Measurements from ENCODE around the gene SLC49A4.

The SLC49A4 gene

GRCh38 chr3:122786066-122786465 is 8.8 kb upstream of the SLC49A4 start:
- no peak for DNase-seq

GRCh38 chr3:122787872-122788271 is 7.0 kb upstream of the SLC49A4 start:
- DNase-seq: no peak

GRCh38 chr3:122789585-122790273 is 5.1 kb upstream of the SLC49A4 start:
- no peak for DNase-seq

DNA sequence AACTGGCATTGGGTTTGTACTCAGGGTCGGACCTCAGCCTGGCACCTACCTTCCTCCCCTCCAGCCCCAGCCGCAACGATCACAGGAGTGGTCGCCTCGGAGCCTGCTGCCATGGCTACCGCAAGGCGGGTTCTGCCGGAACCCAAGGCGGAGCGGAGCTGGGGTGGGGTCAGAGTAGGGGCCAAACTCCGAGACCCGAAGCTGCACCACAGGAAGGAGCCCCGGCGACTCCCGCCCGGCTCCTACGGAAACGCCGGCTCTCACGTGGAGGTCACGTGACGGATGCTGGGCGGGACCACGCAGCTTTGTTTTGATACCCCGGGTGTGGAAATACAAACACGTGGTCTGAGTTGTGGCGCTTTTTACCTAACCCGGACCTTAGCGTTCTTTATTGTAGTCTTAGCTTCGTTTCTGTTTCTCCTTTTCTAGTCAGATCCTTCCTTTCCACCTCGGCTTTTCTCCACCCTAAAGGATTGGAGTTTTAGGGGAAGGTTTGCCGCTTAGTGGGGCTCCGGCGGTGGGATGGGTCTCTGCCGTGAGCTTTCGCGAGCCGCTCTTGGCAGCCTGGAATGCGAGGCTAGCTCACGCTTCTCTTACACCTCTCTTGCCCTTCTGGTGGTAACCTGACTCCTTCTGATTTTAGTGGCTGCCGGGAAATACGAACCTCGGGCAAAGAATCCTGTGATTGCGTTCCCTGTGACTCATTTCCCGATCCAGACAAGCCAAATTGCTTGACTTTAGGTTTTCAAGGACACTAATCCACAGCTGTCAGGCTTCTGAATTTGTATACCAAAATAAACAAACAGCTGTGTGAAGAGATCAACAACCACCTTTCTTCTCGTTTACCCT is 1.1 kb upstream of the SLC49A4 start, which contains the start of gene HSPBAP1:
TSS of gene HSPBAP1 (minus strand) at position 264 of the 849 bp plus-strand sequence. CDS start at position 113, 151 bp downstream.
- peak; percentile 92 to 93 for DNase-seq

DNA sequence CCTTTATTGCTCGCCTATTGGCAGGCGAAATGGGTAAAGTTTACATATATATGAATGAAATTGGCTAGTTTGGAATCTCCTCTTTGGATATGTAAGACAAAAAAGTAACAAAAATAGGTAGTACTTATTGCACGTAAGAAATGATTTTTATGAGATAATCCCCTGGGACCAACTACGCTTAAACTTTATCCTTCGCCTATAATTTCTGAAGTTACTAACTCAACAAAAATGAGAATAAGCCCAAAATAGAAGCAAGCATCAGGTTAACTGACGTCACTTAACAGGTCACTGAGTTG is 438 bp upstream of the SLC49A4 start:
- no peak for DNase-seq

DNA sequence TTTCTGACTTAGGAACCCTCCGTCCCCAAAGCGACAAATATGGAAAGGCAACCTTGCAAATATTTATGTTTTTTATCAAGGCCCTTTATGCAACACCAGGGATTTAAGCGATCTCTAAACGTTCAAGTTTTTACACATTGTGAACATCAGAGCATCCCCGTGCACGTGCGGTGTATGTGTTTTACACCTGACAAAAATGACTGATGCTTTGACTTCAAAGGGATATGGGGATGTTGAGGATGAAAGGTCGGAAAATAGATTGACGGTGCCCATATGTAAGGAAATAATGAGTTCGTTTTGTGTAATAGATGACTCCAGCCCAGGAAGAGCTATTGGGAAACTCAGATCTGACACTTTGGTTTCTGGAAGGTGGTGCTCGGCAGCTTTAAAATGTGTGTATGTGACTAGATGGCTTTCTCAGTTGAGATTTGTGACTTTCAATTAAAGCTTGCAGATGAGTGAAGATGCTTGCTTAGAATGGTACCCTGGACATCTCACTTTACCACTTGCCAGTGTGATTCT is 866 bp downstream of the SLC49A4 start:
- no peak for DNase-seq

DNA sequence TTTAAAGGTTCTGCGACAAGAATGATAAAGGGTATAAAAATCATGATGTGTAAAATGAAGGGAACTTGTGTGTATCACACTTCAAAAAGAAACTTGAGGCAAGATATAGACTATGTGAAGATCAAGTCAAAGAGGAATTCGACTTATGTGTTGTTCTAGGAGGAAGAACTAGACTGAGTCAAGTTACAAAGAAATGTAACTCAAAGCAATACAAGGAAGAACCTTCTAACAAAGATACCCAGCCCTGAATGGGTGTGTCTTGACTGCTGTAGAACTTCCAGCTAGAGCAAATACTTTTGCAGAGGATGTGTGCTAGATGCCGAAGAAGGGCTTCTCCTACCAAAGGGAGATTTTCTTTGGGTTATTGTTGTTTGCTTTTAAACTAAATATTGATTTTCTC is 2.4 kb downstream of the SLC49A4 start:
- DNase-seq: no peak

DNA sequence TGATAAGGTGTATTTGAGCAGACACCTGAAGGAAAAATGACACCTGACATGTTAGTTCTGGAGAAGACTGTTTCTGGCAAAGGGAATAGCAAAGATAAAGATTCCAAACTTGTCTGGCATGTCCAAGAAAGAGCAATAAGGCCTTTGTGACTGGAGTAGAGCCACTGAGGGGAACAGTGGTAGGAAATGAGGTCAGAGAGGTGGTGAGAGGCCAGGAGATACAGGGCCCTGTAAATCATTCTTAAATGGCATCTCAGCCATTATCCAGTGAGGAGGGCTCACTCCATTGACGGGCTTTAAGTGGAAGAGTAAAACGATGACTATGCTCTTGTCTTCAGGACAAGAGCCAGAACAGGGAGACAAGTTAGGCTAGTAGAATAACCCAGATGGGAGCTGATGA is 4.5 kb downstream of the SLC49A4 start:
- no peak for DNase-seq

DNA sequence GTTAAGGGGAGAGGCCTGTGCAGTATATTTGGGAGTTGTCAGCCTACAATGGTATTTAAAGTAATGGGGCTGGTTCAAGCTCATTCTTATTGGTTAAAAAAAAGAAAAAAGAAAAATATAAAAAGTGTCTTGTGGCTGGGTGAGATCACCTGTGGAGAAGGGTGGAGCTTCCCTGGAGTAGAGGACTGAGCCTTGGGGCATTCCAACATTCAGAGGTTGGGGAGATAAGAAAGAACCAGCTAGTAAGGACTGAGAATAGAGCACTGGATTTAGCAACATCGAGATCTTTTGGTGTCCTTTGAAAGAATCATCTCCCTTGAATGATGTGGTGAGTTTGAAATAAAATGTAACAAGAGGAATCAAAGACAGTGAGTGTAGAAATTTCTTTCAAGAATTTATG is 5.2 kb downstream of the SLC49A4 start:
- DNase-seq: no peak

DNA sequence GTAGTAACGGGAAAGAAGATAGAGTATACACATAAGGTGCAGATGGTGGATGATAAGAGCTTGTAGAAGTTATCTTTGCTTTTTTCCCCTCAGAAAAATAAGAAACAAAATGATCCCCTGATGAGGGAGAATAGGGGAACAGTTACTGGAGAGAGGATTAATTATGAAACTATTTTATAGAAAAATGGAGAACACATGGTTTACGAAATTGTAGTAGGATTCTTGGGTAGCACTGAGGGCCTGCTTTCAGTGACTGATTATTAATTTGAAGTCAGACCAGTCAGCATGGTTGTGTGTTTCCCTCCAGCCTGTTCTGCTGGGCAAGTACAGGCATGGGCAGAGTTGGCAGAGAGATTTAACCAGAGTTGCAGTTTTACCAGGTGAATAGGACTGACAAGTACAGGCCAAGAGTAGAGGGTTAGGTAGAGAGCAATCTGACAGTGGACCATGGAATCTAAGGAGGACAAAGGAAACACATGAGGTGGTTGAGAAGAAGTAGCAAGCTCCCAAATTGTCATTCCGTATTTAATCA is 5.9 kb downstream of the SLC49A4 start:
- no peak for DNase-seq

- DNase-seq: no peak
Measured at GRCh38 chr3:122802323-122802722, 7.5 kb downstream of the SLC49A4 start.

DNA sequence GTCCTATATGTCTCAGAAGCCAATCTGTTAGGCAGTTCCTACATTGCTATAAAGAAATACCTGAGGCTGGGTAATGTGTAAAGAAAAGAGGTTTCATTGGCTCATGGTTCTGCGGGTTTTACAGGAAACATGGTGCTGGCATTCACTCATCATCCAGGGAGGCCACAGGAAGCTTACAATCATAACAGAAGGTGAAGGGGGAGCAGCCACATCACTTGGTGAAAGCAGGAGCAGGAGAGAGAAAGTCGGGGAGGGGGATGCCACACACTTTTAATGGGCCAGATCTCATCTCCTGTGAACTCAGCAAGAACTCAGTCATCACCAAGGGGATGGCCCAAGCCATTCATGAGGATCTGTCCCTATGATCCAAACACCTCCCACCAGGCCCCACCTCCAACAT is 9.1 kb downstream of the SLC49A4 start:
- DNase-seq: no peak

DNA sequence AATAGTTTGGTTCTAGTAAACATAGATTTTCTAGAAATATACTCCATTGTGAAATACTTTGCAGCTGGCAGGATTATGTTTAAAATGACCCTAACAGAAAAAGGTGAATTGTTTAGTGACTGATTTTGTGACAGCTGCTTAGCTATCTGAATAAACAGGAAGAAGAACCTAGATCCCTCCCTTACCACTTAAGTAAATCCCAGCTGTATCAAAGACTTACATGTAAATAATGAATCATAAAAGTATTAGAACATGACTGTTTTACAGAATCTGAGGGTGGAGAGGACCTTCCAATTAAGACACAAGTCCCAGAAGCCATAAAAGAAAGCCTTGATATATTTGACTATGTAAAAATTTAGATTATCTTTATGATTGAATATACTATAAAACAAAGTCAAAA is 15.9 kb downstream of the SLC49A4 start:
- no peak for DNase-seq

GRCh38 chr3:122816587-122816986 is 21.7 kb downstream of the SLC49A4 start:
- DNase-seq: no peak

DNA sequence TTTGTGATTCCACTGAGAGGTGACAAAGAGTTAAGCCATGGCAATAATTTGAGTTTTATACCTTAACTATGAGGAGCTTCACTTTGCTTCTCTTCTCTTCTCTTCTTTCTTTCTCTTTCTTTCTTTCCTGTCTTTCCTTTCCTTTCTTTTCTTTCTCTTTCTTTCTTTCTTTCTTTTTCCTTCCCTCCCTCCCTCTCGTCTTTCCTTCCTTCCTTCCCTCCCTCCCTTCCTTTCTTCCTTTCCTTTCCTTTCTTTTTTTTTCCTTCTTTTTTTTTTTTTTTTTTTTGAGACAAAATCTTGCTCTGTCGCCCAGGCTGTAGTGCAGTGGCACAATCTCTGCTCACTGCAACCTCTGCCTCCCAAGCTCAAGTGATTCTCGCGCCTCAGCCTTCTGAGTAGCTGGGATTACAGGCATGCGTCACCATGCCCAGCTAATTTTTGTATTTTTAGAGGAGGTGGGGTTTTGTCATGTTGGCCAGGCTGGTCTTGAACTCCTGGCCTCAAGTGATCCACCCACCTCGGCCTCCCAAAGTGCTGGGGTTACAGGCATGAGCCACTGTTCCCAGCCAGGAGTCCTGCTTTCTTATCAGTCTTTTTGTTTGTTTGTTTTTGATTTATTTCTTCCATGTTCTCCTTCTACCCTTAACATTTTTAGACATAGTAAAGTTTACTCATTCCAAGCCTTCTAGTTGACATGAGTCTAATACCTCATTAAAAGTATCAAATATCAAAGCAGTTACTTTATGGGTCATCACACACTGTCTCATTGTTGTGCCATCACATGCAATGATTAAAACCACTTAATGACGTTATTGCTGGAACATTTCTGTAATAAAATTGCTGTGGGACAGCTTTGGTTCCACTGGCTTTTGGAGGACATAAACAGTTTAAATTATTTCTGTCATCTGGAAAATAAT is 29.9 kb downstream of the SLC49A4 start:
- no peak for DNase-seq

DNA sequence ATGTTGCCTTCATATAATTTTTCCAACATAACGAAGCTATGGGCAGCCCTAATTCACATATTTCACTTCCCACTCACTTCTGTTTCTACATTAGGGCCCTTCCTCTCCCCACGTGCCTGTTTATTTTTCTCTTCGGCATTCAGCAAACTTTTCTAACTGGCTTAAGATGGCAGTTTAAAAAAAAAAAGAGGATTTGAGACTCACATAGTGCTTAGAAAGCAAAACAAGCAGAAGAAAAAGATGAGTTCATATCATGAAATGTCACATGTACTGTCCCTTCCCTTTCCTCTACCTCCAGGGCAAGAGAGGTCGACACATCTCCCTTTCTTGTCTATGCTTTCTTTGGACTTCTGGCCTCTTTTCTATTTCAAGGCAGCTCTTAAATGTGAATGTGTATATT is 30.6 kb downstream of the SLC49A4 start:
- no peak for DNase-seq

GRCh38 chr3:122826278-122826677 is 31.4 kb downstream of the SLC49A4 start:
- no peak for DNase-seq

DNA sequence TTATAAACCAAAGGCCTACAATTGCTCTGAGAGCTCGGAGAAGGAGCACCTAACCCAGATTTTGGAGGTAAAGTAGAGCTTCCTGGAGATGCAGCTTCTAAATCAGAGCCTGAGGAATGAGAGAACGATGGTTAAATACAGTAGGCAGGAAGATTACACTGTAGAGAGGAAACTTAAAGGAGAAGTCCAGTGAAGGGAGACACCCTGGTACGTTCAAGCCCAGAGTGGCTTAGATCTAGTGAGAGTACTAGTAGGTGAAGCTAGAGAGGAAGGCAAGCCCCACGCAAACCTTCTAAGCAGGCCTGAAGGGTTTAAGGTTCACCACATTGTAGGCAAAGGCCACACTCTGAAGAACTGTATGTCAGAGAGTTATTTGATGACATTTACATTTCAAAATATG is 33.4 kb downstream of the SLC49A4 start:
- DNase-seq: no peak

GRCh38 chr3:122835590-122835989 is 40.7 kb downstream of the SLC49A4 start:
- DNase-seq: no peak

- no peak for DNase-seq
Measured at GRCh38 chr3:122843604-122844003, 48.7 kb downstream of the SLC49A4 start.

- no peak for DNase-seq
Measured at GRCh38 chr3:122857019-122857418, 62.1 kb downstream of the SLC49A4 start.

GRCh38 chr3:122858373-122858772 is 63.5 kb downstream of the SLC49A4 start:
- DNase-seq: no peak

Measured in activated T-cell treated with anti-CD3 and anti-CD28 coated beads, Interleukin-2, amount 50 U/mL, for 48 hours (primary cell).